Omental fat pad (tissue), 4 donors: ENCODE results near the gene TEX55. TPM values are rescaled to one million over a fixed set of nuclear protein-coding genes. Genes with fewer than 3 reads are reported as not detected.
"Not testable (repeated sequence)": the region's sequence is repeated elsewhere in the genome, so short reads cannot be mapped to it uniquely, and the experiment has no call there.

ENCODE experiments used
- ATAC-seq: fragments of 150-250 bp; one replicate; pipeline ENCODE4 v1.9.1; 2016; ENCODE audit warnings: mild to moderate bottlenecking, moderate library complexity; ENCODE audit not compliant: low FRiP score
- DNase-seq: peaks from one replicate; pipeline ENCODE4 v3.0.0-alpha.2; 2019; ENCODE audit warnings: low spot score
- total RNA-seq, 4 donors: library from RNA; depleted of rRNA; stranded (reverse); fragments of >200 nt; gene quantifications; one replicate each; pipeline ENCODE4 v1.1.0, GENCODE V29; 2016
- TF ChIP-seq, protein P1 (sequence below), 3 donors: fragments of 450-650 bp; IDR thresholded peaks; one replicate each; pipeline ENCODE4 v1.5.1; 2016 to 2017; ENCODE audit warnings: antibody characterized with exemption in 3 of 3, mild to moderate bottlenecking in 3 of 3, moderate library complexity in 2 of 3

TEX55 gene
- total RNA-seq, 4 donors from 2014 or later = not detected

DNA sequence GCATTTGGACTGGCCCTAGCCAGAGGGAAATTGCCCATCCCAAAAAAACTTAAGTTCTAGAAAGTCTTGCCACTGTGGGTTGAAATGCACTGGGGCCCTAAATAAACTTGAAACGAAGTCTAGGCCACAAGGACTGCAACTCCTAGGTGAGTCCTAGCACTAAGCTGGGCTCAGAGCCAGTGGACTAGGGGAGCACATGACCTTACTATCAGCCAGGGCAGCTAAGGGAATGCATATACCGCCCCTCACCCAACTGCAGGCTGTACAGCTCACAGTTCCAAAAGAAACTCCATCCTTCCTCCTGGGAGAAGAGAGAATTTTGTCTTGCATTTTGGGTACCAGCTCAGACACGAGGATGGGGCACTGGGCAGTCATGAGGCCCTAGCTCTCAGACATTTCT lies 23.6 kb upstream of the TEX55 start:
- TF ChIP-seq, protein P1, sequence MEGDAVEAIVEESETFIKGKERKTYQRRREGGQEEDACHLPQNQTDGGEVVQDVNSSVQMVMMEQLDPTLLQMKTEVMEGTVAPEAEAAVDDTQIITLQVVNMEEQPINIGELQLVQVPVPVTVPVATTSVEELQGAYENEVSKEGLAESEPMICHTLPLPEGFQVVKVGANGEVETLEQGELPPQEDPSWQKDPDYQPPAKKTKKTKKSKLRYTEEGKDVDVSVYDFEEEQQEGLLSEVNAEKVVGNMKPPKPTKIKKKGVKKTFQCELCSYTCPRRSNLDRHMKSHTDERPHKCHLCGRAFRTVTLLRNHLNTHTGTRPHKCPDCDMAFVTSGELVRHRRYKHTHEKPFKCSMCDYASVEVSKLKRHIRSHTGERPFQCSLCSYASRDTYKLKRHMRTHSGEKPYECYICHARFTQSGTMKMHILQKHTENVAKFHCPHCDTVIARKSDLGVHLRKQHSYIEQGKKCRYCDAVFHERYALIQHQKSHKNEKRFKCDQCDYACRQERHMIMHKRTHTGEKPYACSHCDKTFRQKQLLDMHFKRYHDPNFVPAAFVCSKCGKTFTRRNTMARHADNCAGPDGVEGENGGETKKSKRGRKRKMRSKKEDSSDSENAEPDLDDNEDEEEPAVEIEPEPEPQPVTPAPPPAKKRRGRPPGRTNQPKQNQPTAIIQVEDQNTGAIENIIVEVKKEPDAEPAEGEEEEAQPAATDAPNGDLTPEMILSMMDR (IDR thresholded peaks at IDR 0.05) = no peak
- ATAC-seq (no peak), DNase-seq (no peak)

- TF ChIP-seq, protein P1 (IDR thresholded peaks at IDR 0.05) = no peak
- no peak for DNase-seq
- no peak for ATAC-seq
Measured at GRCh38 chr3:119125342-119125741, 20.6 kb upstream of the TEX55 start.

GRCh38 chr3:119125742-119126504 lies 20.0 kb upstream of the TEX55 start:
- DNase-seq (no peak), ATAC-seq (no peak)
- TF ChIP-seq, protein P1 (IDR thresholded peaks at IDR 0.05) = no peak

DNA sequence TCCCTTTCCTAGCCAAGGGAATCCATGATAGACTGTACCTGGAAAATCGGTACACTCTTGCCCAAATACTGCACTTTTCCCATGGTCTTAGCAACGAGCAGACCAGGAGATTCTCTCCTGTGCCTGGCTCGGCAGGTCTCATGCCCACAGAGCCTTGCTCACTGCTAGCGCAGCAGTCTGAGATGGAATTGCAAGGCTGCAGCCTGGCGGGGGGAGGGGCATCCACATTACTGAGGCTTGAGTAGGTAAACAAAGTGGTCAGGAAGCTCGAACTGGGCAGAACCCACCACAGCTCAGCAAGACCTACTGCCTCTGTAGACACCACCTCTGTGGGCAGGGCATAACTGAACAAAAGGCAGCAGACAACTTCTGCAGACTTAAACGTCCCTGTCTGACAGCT lies 15.7 kb upstream of the TEX55 start:
- ATAC-seq, DNase-seq: not testable (repeated sequence)

- not testable (repeated sequence) for DNase-seq, ATAC-seq
Measured at GRCh38 chr3:119132291-119132690, 13.7 kb upstream of the TEX55 start.

GRCh38 chr3:119139360-119139759 lies 6.6 kb upstream of the TEX55 start:
- ATAC-seq, DNase-seq: not testable (repeated sequence)

- TF ChIP-seq, protein P1 (IDR thresholded peaks at IDR 0.05) = no peak
- DNase-seq (no peak), ATAC-seq (no peak)
Measured at GRCh38 chr3:119140466-119140865, 5.5 kb upstream of the TEX55 start.

DNA sequence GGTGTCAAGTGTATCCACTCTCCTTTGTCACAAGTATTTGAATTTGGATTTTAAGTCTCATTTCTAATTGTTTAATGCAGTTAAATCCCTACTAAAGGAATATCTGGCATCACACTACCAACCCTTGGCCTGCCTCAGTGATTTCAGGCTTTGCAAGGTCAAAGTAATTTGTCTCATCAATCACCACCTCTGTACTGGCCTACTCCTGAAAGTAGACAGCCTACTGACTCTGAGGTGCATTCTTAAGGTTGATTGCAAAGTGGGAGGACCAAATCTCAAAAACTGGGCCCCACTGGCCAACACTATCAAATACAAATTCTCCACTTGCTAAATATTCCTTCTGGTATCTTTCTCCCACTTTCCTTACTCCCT lies 851 bp upstream of the TEX55 start:
- ATAC-seq (peak; percentile 24), DNase-seq (no peak)
- TF ChIP-seq, protein P1 (IDR thresholded peaks at IDR 0.05) = no peak
